HAP-1 (cell line): ENCODE results near the gene SAMSN1.

Experiments used
- DNase-seq, 2 experiments: peaks; one replicate each; pipeline ENCODE4 v3.0.0-alpha.2; 2016 to 2020; ENCODE audit warnings: low spot score in 2 of 2
- H3K27me3 ChIP-seq: fragments of 250-450 bp; sonication (Bioruptor Pico); 2 replicates; pipeline ENCODE4 v1.5.1; 2020; ENCODE audit warnings: low read depth, mild to moderate bottlenecking, moderate library complexity
- H3K36me3 ChIP-seq: fragments of 250-450 bp; sonication (Bioruptor Pico); replicated peaks from 2 replicates; pipeline ENCODE4 v1.5.1; 2020; ENCODE audit warnings: mild to moderate bottlenecking
- H3K4me1 ChIP-seq: fragments of 250-450 bp; sonication (Bioruptor Pico); 2 replicates; pipeline ENCODE4 v1.5.1; 2020; ENCODE audit warnings: mild to moderate bottlenecking
- H3K4me3 ChIP-seq: fragments of 250-450 bp; sonication (Bioruptor Pico); 2 replicates; pipeline ENCODE4 v1.5.1; 2020; ENCODE audit warnings: mild to moderate bottlenecking, moderate library complexity
- H3K9me3 ChIP-seq: fragments of 250-450 bp; sonication (Bioruptor Pico); 2 replicates; pipeline ENCODE4 v1.5.1; 2020; ENCODE audit warnings: mild to moderate bottlenecking, moderate library complexity
- in situ Hi-C: fragments of 300-500 bp; cut with MboI; formaldehyde crosslinking; loops from 3 replicates; pipeline ENCODE4 v1.14.3; 2020; ENCODE audit warnings: low sequenced_read_pairs, inconsistent platforms, mixed read lengths

SAMSN1 gene

DNA sequence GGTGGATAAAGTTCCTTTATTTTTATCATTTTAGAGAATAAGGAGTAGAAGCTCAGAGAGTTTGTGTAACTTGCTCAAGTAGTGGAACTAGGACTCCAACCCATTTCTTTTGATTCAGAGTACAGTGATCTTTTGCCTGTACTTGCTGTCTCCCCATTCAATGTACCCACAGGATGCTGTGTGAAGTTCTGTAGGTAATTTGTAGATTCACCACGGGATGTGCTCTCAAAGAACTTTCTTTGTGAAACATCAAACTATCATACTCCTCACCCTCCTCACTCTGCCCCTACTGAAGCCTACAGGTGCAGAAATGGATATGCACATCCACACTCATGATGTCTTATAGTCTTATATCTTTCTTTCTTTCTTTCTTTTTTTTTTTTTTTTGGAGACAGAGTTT is 97.3 kb downstream of the SAMSN1 start:
- H3K36me3 ChIP-seq = no peaks in the 10 kb centered on the region
- no peaks in the 10 kb centered on the region for H3K27me3 ChIP-seq
- H3K4me3 ChIP-seq = no peak overlapping the region
- no peaks in the 10 kb centered on the region for H3K9me3 ChIP-seq
- no peaks in the 10 kb centered on the region for H3K4me1 ChIP-seq
- DNase-seq = no peak
- in situ Hi-C loops = no loop called here

DNA sequence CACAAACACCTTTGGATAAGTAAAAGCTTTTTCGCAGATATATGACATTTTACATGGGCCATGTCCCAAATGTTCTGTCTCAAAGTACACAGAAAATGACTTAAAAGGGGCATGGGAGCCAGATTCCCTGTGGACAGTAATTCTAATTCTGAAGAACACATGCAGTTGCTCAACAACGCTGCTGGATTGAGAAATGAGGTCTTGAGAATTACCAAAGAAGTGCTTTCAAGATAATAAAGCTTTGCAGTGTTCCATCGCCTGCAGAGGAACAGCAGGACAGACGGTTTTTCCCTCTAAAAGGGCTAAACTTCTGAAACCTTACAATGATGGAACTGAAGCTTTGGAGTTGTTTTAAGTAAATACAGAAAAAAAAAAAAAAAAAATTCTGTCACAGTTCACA is 107.9 kb downstream of the SAMSN1 start:
- no peak overlapping the region for H3K4me3 ChIP-seq
- no peaks in the 10 kb centered on the region for H3K9me3 ChIP-seq
- H3K4me1 ChIP-seq = no peaks in the 10 kb centered on the region
- no peak for DNase-seq
- in situ Hi-C loops = no loop called here
- no peaks in the 10 kb centered on the region for H3K27me3 ChIP-seq
- H3K36me3 ChIP-seq = no peaks in the 10 kb centered on the region

DNA sequence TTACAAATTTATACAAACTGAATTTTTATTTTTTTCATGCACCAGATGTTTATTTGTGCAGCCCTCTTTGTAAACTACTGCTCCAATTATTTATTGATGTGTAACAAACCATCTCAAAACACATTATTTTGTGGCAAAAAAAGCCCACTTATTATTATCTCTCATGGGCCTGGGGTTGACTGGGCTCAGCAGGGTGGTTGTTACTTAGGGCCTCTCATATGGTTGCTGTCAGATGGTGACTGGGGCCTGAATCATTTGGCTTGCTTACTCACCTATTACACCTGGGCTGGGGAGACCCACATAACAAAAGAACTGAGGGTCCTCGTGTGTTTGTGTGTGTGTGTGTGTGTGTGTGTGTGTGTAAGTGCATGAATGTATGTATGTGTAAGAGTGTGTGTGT is 110.7 kb downstream of the SAMSN1 start:
- in situ Hi-C loops = no loop called here
- no peak for DNase-seq
- H3K4me1 ChIP-seq = no peaks in the 10 kb centered on the region

More for the DNA sequence above, 110.7 kb downstream of the SAMSN1 start:
- no peak overlapping the region for H3K4me3 ChIP-seq
- no peaks in the 10 kb centered on the region for H3K27me3 ChIP-seq
- H3K9me3 ChIP-seq = no peaks in the 10 kb centered on the region
- no peaks in the 10 kb centered on the region for H3K36me3 ChIP-seq
